Activated CD8-positive, alpha-beta T cell treated with anti-CD3 and anti-CD28 coated beads for 36 hours (primary cell): ENCODE results near the gene ZNF555. TPM values are rescaled to one million over a fixed set of nuclear protein-coding genes. Genes with fewer than 3 reads are reported as not detected.
A peak's percentile ranks its signal among the peaks of the same experiment; 100 is the strongest.

Experiments
- ATAC-seq: fragments of 200-7000 bp; cut with Tn5 transposase; one replicate; pipeline ENCODE4 v1.10.0; 2021; ENCODE audit warnings: mild to moderate bottlenecking, moderate library complexity
- CTCF ChIA-PET: fragments of 350-600 bp; sonication (Branson Sonifier 250); formaldehyde crosslinking; loops from one replicate; lab custom pipeline; 2021; ENCODE audit warnings: antibody characterized with exemption; lab: Charles Lee
- POLR2A ChIA-PET: fragments of 350-600 bp; sonication (Branson Sonifier 250); formaldehyde crosslinking; loops from one replicate; lab custom pipeline; 2021; ENCODE audit warnings: antibody characterized with exemption; lab: Charles Lee
- DNase-seq: peaks from one replicate; pipeline ENCODE4 v3.0.0-alpha.2; 2020
- H3K27ac Mint-ChIP-seq: one replicate; pipeline ENCODE4 v1.8.0; 2021; ENCODE audit warnings: mild to moderate bottlenecking, mixed read lengths
- H3K27me3 Mint-ChIP-seq: one replicate; pipeline ENCODE4 v1.8.0; 2021; ENCODE audit warnings: mixed read lengths
- H3K36me3 Mint-ChIP-seq: one replicate; pipeline ENCODE4 v1.8.0; 2021; ENCODE audit warnings: low read depth, mixed read lengths
- H3K4me1 Mint-ChIP-seq: one replicate; pipeline ENCODE4 v1.8.0; 2021; ENCODE audit warnings: low read depth, mixed read lengths
- H3K4me3 Mint-ChIP-seq: one replicate; pipeline ENCODE4 v1.8.0; 2021; ENCODE audit warnings: mild to moderate bottlenecking, moderate library complexity, mixed read lengths
- H3K9me3 Mint-ChIP-seq: one replicate; pipeline ENCODE4 v1.8.0; 2021; ENCODE audit warnings: mixed read lengths
- CTCF ChIP-seq: fragments of 200-600 bp; IDR thresholded peaks from one replicate; pipeline ENCODE4 v1.8.0; 2022; ENCODE audit warnings: antibody characterized with exemption, mild to moderate bottlenecking
- intact Hi-C: fragments of 100-400 bp; cut with micrococcal nuclease; formaldehyde crosslinking; loops from one replicate; pipeline ENCODE4 v1.10.0; 2022
- total RNA-seq, 2 experiments: library from RNA; stranded (reverse); gene quantifications; one replicate each; pipeline ENCODE4 v1.2.3, GENCODE V29; 2021

The ZNF555 gene
- total RNA-seq, 2 experiments from 2014 or later, result 1.5 to 2.1 TPM

GRCh38 chr19:2845107-2845506 is 3.8 kb downstream of the ZNF555 start:
- POLR2A ChIA-PET, result no interaction called here

GRCh38 chr19:2846180-2846894 is 5.1 kb downstream of the ZNF555 start:
- no peak overlapping the region for H3K27ac Mint-ChIP-seq
- peaks cover 8% of the 10 kb centered on the region for H3K9me3 Mint-ChIP-seq
- DNase-seq, result no peak
- POLR2A ChIA-PET, result no interaction called here
- H3K4me3 Mint-ChIP-seq, result no peak overlapping the region
- CTCF ChIA-PET, result no interaction called here
- peaks cover 23% of the 10 kb centered on the region for H3K36me3 Mint-ChIP-seq
- no peaks in the 10 kb centered on the region for H3K27me3 Mint-ChIP-seq
- intact Hi-C loops, result no loop called here
- H3K4me1 Mint-ChIP-seq, result peaks cover 20% of the 10 kb centered on the region
- no peak for ATAC-seq
- TF ChIP-seq CTCF, result no peak

More at GRCh38 chr19:2845107-2845506, 3.8 kb downstream of the ZNF555 start:
- no peak for TF ChIP-seq CTCF
- no peak overlapping the region for H3K27ac Mint-ChIP-seq
- H3K9me3 Mint-ChIP-seq, result no peaks in the 10 kb centered on the region
- H3K27me3 Mint-ChIP-seq, result no peaks in the 10 kb centered on the region
- intact Hi-C loops, result no loop called here
- no peak overlapping the region for H3K4me3 Mint-ChIP-seq
- H3K4me1 Mint-ChIP-seq, result peaks cover 13% of the 10 kb centered on the region
- H3K36me3 Mint-ChIP-seq, result peaks cover 17% of the 10 kb centered on the region
- CTCF ChIA-PET, result interaction anchor here (1.6 kb wide), 1 partner anchor 42 kb away, joined by 5 read pairs; no protein-coding TSS in a partner anchor
- ATAC-seq, result no peak
- DNase-seq, result no peak

- intact Hi-C loops, result no loop called here
- peaks cover 15% of the 10 kb centered on the region for H3K9me3 Mint-ChIP-seq
- no peak for TF ChIP-seq CTCF
- peaks cover 15% of the 10 kb centered on the region for H3K4me1 Mint-ChIP-seq
- H3K36me3 Mint-ChIP-seq, result peaks cover 35% of the 10 kb centered on the region
- H3K27me3 Mint-ChIP-seq, result no peaks in the 10 kb centered on the region
- DNase-seq, result no peak
- H3K4me3 Mint-ChIP-seq, result no peak overlapping the region
- H3K27ac Mint-ChIP-seq, result no peak overlapping the region
- ChIA-PET CTCF (interaction anchor here (0.9 kb wide), 1 partner anchor 40 kb away, joined by 3 read pairs; no protein-coding TSS in a partner anchor), POLR2A (no interaction called here)
- no peak for ATAC-seq
These were observed 6.2 kb downstream of the ZNF555 start for GRCh38 chr19:2847507-2847906.

- CTCF ChIA-PET, result interaction anchor here (1.1 kb wide), 1 partner anchor 8 kb away, joined by 3 read pairs; the partner anchor contains the start of gene ZNF555
- H3K36me3 Mint-ChIP-seq, result peaks cover 46% of the 10 kb centered on the region
- H3K27me3 Mint-ChIP-seq, result no peaks in the 10 kb centered on the region
- H3K9me3 Mint-ChIP-seq, result peaks cover 26% of the 10 kb centered on the region
- intact Hi-C loops, result no loop called here
- TF ChIP-seq CTCF, result no peak
- POLR2A ChIA-PET, result no interaction called here
- ATAC-seq (no peak), DNase-seq (no peak)
- no peak overlapping the region for H3K27ac Mint-ChIP-seq
- peaks cover 12% of the 10 kb centered on the region for H3K4me1 Mint-ChIP-seq
- no peak overlapping the region for H3K4me3 Mint-ChIP-seq
These were observed 7.3 kb downstream of the ZNF555 start for GRCh38 chr19:2848616-2849015.

GRCh38 chr19:2850256-2850925 is 9.1 kb downstream of the ZNF555 start:
- Mint-ChIP-seq H3K4me3 (peak overlapping the region; percentile 5), H3K27me3 (no peaks in the 10 kb centered on the region), H3K4me1 (peaks cover 12% of the 10 kb centered on the region), H3K9me3 (peaks cover 39% of the 10 kb centered on the region), H3K36me3 (peaks cover 55% of the 10 kb centered on the region), H3K27ac (peak overlapping the region; percentile 81)
- no peak for DNase-seq
- ChIA-PET POLR2A (interaction anchor here (0.6 kb wide), 1 partner anchor 146 kb away, joined by 3 read pairs; no protein-coding TSS in a partner anchor), CTCF (interaction anchor here (0.7 to 1.3 kb wide), 3 partner anchors 9 to 694 kb away, joined by 3 read pairs; partner anchors contain the start of gene ZNF555)
- TF ChIP-seq CTCF, result no peak
- intact Hi-C loops, result no loop called here
- peak; percentile 55 for ATAC-seq
